Upper lobe of left lung (tissue), 6 donors: ENCODE measurements around the gene PPM1N. TPM values are rescaled to one million over a fixed set of nuclear protein-coding genes. Genes with fewer than 3 reads are reported as not detected.

Experiments used
- ATAC-seq, 2 donors: fragments of 200-7000 bp; cut with Tn5 transposase; one replicate each; pipeline ENCODE4 v1.9.1; 2022; ENCODE audit warnings: mild to moderate bottlenecking in 2 of 2, moderate library complexity in 2 of 2; ENCODE audit not compliant: low FRiP score in 2 of 2
- DNase-seq, 2 donors: peaks; one replicate each; pipeline ENCODE4 v3.0.0-alpha.2; 2019 to 2020
- H3K27ac ChIP-seq, 4 donors: fragments of 200-600 bp; sonication (generic); one replicate each; pipeline ENCODE4 v1.5.1; 2016 to 2019
- H3K27me3 ChIP-seq, 4 donors: fragments of 200-600 bp; sonication (generic); one replicate each; pipeline ENCODE4 v1.5.1; 2017 to 2019
- H3K36me3 ChIP-seq, 4 donors: fragments of 200-600 bp; sonication (generic); one replicate each; pipeline ENCODE4 v1.5.1; 2016 to 2019
- H3K4me1 ChIP-seq, 4 donors: fragments of 200-600 bp; sonication (generic); one replicate each; pipeline ENCODE4 v1.5.1; 2018 to 2019
- H3K4me3 ChIP-seq, 4 donors: fragments of 200-600 bp; sonication (generic); one replicate each; pipeline ENCODE4 v1.5.1; 2017 to 2019; ENCODE audit warnings: mild to moderate bottlenecking in 2 of 4, moderate library complexity in 1 of 4
- H3K9me3 ChIP-seq, 4 donors: fragments of 200-600 bp; sonication (generic); one replicate each; pipeline ENCODE4 v1.5.1; 2018 to 2019
- EP300 ChIP-seq, 4 donors: sonication (generic); formaldehyde crosslinking; IDR thresholded peaks; one replicate each; pipeline ENCODE4 v1.5.1; 2017; ENCODE audit warnings: antibody characterized with exemption in 4 of 4, control low read depth in 2 of 4
- POLR2A ChIP-seq, 4 donors: fragments of 450-650 bp; IDR thresholded peaks; one replicate each; pipeline ENCODE4 v1.5.1; 2016 to 2017; ENCODE audit warnings: antibody characterized with exemption in 4 of 4, mild to moderate bottlenecking in 2 of 4
- POLR2AphosphoS5 ChIP-seq, 2 donors: sonication (generic); formaldehyde crosslinking; IDR thresholded peaks; one replicate each; pipeline ENCODE4 v1.5.1; 2017; ENCODE audit warnings: antibody characterized with exemption in 2 of 2
- WGBS, 2 donors: methylation state at CpG; one replicate each; pipeline ENCODE4 v1.1.5; 2017 to 2018; 5-methylcytosine and 5-hydroxymethylcytosine counted together
- total RNA-seq, 6 donors: library from RNA; depleted of rRNA in 4 of 6; stranded (reverse); fragments of >200 nt in 4 of 6; gene quantifications; one replicate each; pipeline versions ENCODE4 v1.1.0 to v1.2.1, GENCODE V29; 2016 to 2021
- TF ChIP-seq, protein P1 (sequence below), 6 experiments: fragments of 450-650 bp in 4 of 6; fragments of 200-600 bp in 2 of 6; sonication (generic) in 2 of 6; IDR thresholded peaks; one replicate each; pipeline ENCODE4 v1.5.1; 2016 to 2019; ENCODE audit warnings: antibody characterized with exemption in 6 of 6
- donor health status: DM: no; HTN: no; CAD: no; lungs with moderate emphysema.
- donor health status: DM: no; HTN: yes; CAD: no; lungs with severe emphysema.

The PPM1N gene
- total RNA-seq, 6 donors from 2014 or later, result 0.89 to 6.3 (median 1.1) TPM; not detected in 1

DNA sequence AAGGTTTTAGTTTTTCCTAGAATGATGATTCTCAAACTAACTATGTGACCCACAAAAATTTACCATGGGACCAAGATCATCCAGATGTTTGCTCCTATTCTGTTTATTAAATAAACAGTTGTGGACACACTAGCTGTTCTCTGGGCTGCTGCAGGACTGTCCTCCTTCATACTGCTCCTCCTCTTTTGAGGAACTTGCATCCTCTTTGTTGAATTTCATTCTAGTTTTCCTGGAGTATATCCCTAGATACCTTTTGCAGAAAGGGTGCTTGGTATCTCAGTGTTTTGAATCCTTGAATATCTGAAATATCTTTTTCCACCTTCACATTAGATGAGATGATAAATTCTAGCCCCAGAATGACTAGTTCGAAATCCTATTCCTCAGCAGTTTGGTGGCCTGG lies 33.1 kb downstream of the PPM1N start:
- no peaks in the 10 kb centered on the region for H3K9me3 ChIP-seq
- no peak for DNase-seq
- no peak overlapping the region for H3K27ac ChIP-seq
- H3K4me3 ChIP-seq, result no peak overlapping the region
- H3K36me3 ChIP-seq, result peaks cover 0 to 14% (median 8%) of the 10 kb centered on the region in 4 donors
- ATAC-seq, result no peak
- WGBS, 2 donors, result 97 to 100% methylated on average over 1 of the region's 1 CpG
- H3K4me1 ChIP-seq, result peaks cover 10 to 19% (median 14%) of the 10 kb centered on the region in 4 donors
- TF ChIP-seq POLR2A (IDR thresholded peaks at IDR 0.05) (no peak), POLR2AphosphoS5 (IDR thresholded peaks at IDR 0.05) (no peak), EP300 (IDR thresholded peaks at IDR 0.05) (no peak)
- TF ChIP-seq, protein P1, sequence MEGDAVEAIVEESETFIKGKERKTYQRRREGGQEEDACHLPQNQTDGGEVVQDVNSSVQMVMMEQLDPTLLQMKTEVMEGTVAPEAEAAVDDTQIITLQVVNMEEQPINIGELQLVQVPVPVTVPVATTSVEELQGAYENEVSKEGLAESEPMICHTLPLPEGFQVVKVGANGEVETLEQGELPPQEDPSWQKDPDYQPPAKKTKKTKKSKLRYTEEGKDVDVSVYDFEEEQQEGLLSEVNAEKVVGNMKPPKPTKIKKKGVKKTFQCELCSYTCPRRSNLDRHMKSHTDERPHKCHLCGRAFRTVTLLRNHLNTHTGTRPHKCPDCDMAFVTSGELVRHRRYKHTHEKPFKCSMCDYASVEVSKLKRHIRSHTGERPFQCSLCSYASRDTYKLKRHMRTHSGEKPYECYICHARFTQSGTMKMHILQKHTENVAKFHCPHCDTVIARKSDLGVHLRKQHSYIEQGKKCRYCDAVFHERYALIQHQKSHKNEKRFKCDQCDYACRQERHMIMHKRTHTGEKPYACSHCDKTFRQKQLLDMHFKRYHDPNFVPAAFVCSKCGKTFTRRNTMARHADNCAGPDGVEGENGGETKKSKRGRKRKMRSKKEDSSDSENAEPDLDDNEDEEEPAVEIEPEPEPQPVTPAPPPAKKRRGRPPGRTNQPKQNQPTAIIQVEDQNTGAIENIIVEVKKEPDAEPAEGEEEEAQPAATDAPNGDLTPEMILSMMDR (IDR thresholded peaks at IDR 0.05), result no peak
- no peaks in the 10 kb centered on the region for H3K27me3 ChIP-seq

DNA sequence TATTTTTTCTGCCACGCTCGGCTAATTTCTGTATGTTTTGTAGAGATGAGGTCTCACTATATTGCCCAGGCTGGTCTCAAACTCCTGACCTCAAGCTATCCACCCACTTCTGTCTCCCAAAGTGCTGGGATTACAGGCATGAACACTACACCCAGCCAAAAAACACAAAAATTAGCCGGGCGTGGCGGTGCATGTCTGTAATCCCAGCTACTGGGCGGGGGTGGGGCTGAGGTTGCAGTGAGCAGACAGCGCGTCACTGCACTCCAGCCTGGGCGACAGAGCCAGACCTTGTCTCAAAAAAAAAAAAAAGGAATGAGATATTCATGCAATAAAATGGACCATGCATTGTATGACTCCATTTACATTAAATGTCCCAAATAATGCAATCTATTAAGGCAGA lies 41.2 kb downstream of the PPM1N start:
- ATAC-seq, result peak in 1 of 2 donors; percentile 86
- no peaks in the 10 kb centered on the region for H3K4me1 ChIP-seq
- no peaks in the 10 kb centered on the region for H3K36me3 ChIP-seq
- H3K27me3 ChIP-seq, result no peaks in the 10 kb centered on the region
- 89 to 96% methylated on average over 9 of the region's 9 CpGs for whole genome bisulfite sequencing, 2 donors
- DNase-seq, result no peak
- TF ChIP-seq POLR2AphosphoS5 (IDR thresholded peaks at IDR 0.05) (no peak), EP300 (IDR thresholded peaks at IDR 0.05) (no peak), POLR2A (IDR thresholded peaks at IDR 0.05) (no peak)
- TF ChIP-seq, protein P1 (IDR thresholded peaks at IDR 0.05), result no peak
- H3K9me3 ChIP-seq, result no peaks in the 10 kb centered on the region
- H3K4me3 ChIP-seq, result no peak overlapping the region
- H3K27ac ChIP-seq, result no peak overlapping the region

DNA sequence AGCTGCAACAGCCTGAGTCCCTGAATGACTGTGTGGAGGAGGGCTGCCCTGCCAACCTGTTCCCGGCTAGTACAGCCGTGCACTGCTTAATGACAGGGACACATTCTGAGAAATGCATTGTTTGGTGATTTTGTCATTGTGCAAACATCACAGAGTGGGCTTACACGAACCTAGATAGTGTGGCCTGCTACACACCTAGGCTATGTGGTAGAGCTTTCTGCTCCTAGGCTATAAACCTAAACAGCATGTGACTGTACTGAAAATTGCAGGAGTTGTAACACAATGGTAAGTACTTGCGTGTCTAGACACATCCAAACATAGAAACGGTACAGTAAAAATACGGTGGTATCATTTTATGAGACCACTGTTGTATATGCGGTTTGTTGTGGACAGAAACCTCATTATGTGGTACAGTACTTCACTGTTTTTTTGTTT lies 44.0 kb downstream of the PPM1N start:
- no peak for TF ChIP-seq EP300 (IDR thresholded peaks at IDR 0.05)
- no peak for TF ChIP-seq POLR2A (IDR thresholded peaks at IDR 0.05)
- no peak for TF ChIP-seq POLR2AphosphoS5 (IDR thresholded peaks at IDR 0.05)
- Histone ChIP-seq H3K27me3 (no peaks in the 10 kb centered on the region), H3K36me3 (no peaks in the 10 kb centered on the region), H3K27ac (no peak overlapping the region), H3K4me1 (no peaks in the 10 kb centered on the region), H3K4me3 (no peak overlapping the region), H3K9me3 (no peaks in the 10 kb centered on the region)
- no peak for DNase-seq
- 70 to 80% methylated on average over 6 to 7 of the region's 7 CpGs for WGBS, 2 donors
- no peak for ATAC-seq

DNA sequence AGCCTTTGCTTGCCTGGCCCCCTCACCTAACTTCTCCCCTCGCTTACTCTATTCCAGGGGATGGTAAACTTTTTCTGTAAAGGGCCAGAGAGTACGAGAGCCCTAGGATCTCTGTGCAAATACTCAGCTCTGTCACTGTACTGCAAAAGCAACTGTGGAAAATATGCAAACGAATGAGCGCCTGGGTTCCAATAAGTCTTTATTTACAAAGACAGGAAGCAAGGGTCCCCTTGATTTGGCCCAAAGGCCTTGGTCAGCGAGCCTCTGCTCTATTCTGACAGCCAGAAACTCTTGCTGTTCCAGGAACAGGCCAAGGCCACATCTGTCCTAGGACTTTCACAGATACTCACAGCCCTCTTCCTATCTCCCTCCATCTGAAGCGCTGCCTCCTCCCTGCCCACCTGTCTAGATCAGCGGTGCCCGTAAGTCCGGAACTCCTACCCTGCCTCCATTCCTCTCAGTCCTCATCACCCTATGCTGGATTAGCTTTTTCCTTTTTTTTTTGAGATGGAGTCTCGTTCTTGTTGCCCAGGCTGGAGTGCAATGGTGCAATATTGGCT lies 49.0 kb downstream of the PPM1N start:
- Histone ChIP-seq H3K36me3 (no peaks in the 10 kb centered on the region), H3K4me1 (peaks cover 0 to 4% (median 0%) of the 10 kb centered on the region in 4 donors), H3K27ac (no peak overlapping the region), H3K27me3 (no peaks in the 10 kb centered on the region), H3K4me3 (no peak overlapping the region), H3K9me3 (no peaks in the 10 kb centered on the region)
- ATAC-seq (no peak), DNase-seq (no peak)
- TF ChIP-seq, protein P1 (IDR thresholded peaks at IDR 0.05), result no peak
- TF ChIP-seq POLR2AphosphoS5 (IDR thresholded peaks at IDR 0.05) (no peak), POLR2A (IDR thresholded peaks at IDR 0.05) (no peak), EP300 (IDR thresholded peaks at IDR 0.05) (no peak)
- 87 to 89% methylated on average over 10 of the region's 10 CpGs for WGBS, 2 donors

DNA sequence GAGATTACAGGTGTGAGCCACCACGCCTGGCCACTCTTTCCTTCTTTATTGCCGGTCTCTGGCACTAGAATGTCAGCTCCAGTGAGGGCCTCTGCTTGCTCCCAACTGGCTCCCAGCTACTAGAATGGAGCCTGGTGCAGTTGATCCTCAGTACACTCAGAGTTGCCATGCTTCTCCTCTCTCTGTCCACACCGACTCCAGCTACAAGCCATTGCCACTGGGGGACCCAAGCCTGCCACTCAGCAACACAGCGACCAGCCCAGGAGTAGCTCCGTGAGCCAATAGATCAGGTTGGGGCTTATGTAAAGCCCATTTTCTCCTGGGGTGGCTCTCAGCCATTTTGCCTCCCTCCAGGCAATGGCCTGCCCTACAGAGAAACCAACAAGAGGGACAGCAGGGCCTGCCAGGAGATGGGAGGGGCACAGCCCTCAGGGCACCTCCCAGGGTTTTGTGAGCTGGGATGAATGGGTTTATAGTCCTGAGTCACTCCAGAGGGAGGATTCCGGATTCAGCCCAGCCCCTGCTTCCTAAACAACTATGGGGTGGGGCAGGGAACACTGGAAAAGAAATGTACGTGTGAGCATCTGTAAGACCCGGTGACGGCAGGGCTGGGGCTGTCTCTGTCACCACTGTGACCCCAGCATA lies 49.8 kb downstream of the PPM1N start:
- H3K4me3 ChIP-seq, result no peak overlapping the region
- peaks cover 0 to 4% (median 0%) of the 10 kb centered on the region in 4 donors for H3K4me1 ChIP-seq
- H3K36me3 ChIP-seq, result peaks cover 0 to 4% (median 3%) of the 10 kb centered on the region in 4 donors
- H3K27ac ChIP-seq, result peak overlapping the region in 3 of 4 donors; percentile 7 to 39 (median 18)
- no peaks in the 10 kb centered on the region for H3K27me3 ChIP-seq
- peak in 1 of 2 donors; percentile 26 for DNase-seq
- 81 to 91% methylated on average over 6 to 9 of the region's 9 CpGs for WGBS, 2 donors
- no peaks in the 10 kb centered on the region for H3K9me3 ChIP-seq
- ATAC-seq, result peak; percentile 56 to 70
- TF ChIP-seq EP300 (IDR thresholded peaks at IDR 0.05), result no peak
- peak in 1 of 2 donors; percentile 19 for TF ChIP-seq POLR2AphosphoS5 (IDR thresholded peaks at IDR 0.05)

Other genes starting within 250 kb of the PPM1N start
- gene MARK4, start 247.2 kb upstream of the PPM1N start, total RNA-seq, result 10 to 100 TPM; 14.6 to 59.3 (median 35.6) TPM
- gene CKM, start 175.6 kb upstream of the PPM1N start, total RNA-seq, result not detected
- gene KLC3, start 157.7 kb upstream of the PPM1N start, total RNA-seq, result 1 to 10 TPM; 2.4 to 9.5 (median 3.9) TPM
- 10 to 100 TPM in 5 of 6 donors, 1 to 10 TPM in 1; 7.4 to 19.1 (median 13.0) TPM for gene ERCC2, start 127.9 kb upstream of the PPM1N start, total RNA-seq
- 10 to 100 TPM; 27.8 to 76.2 (median 57.5) TPM for gene PPP1R13L, start 93.4 kb upstream of the PPM1N start, total RNA-seq
- gene POLR1G, start 91.8 kb upstream of the PPM1N start, total RNA-seq, result 1 to 10 TPM; 1.0 to 7.7 (median 5.8) TPM
- gene ERCC1, start 74.5 kb upstream of the PPM1N start, total RNA-seq, result 100 to 1,000 TPM in 1 of 6 donors, 10 to 100 TPM in 5; 53.7 to 102 (median 76.2) TPM
- 100 to 1,000 TPM in 2 of 6 donors, 10 to 100 TPM in 2, 1 to 10 TPM in 1, not detected in 1; 8.8 to 152 (median 94.9) TPM for gene FOSB, start 30.4 kb upstream of the PPM1N start, total RNA-seq
- 10 to 100 TPM in 3 of 6 donors, 1 to 10 TPM in 3; 5.2 to 17.8 (median 11.1) TPM for gene RTN2, start 1.4 kb upstream of the PPM1N start, total RNA-seq
- 100 to 1,000 TPM in 4 of 6 donors, 10 to 100 TPM in 2; 68.1 to 266 (median 143) TPM for gene VASP, start 9.0 kb downstream of the PPM1N start, total RNA-seq
- 10 to 100 TPM in 5 of 6 donors, 1 to 10 TPM in 1; 9.9 to 14.3 (median 12.7) TPM for gene OPA3, start 86.4 kb downstream of the PPM1N start, total RNA-seq
- gene GPR4, start 103.8 kb downstream of the PPM1N start, total RNA-seq, result 10 to 100 TPM in 2 of 6 donors, 1 to 10 TPM in 4; 1.0 to 22.1 (median 6.8) TPM
- gene EML2, start 141.0 kb downstream of the PPM1N start, total RNA-seq, result 10 to 100 TPM; 34.1 to 70.2 (median 48.2) TPM
- gene GIPR, start 169.8 kb downstream of the PPM1N start, total RNA-seq, result 10 to 100 TPM in 1 of 6 donors, 1 to 10 TPM in 5; 2.9 to 17.8 (median 6.0) TPM
- 100 to 1,000 TPM in 5 of 6 donors, 10 to 100 TPM in 1; 58.7 to 261 (median 161) TPM for gene SNRPD2, start 193.5 kb downstream of the PPM1N start, total RNA-seq
- gene QPCTL, start 194.2 kb downstream of the PPM1N start, total RNA-seq, result 10 to 100 TPM in 3 of 6 donors, 1 to 10 TPM in 3; 7.1 to 18.3 (median 10.1) TPM
- gene FBXO46, start 232.5 kb downstream of the PPM1N start, total RNA-seq, result 10 to 100 TPM; 12.0 to 21.1 (median 20.6) TPM
- not detected for gene MEIOSIN, start 235.0 kb downstream of the PPM1N start, total RNA-seq